Adrenal gland (tissue), 12 donors: ENCODE data around the gene NIN. TPM values are rescaled to one million over a fixed set of nuclear protein-coding genes. Genes with fewer than 3 reads are reported as not detected.

ENCODE experiments used
- DNase-seq, 7 donors: peaks; one replicate each; pipeline ENCODE4 v3.0.0-alpha.2; 2019 to 2020
- H3K27ac ChIP-seq, 5 donors: fragments of 200-600 bp; sonication (generic) in 4 of 5; 1 replicate in 3 of 5; 2 replicates in 2 of 5; pipeline versions ENCODE4 v1.5.1 to v1.8.0; 2016 to 2020; ENCODE audit warnings: mild to moderate bottlenecking in 1 of 5
- H3K27me3 ChIP-seq: fragments of 200-600 bp; 2 replicates; pipeline ENCODE4 v1.8.0; 2021
- H3K36me3 ChIP-seq, 2 donors: fragments of 200-600 bp; replicated peaks in 1 of 2; 1 replicate in 1 of 2; 2 replicates in 1 of 2; pipeline versions ENCODE4 v1.5.1 to v1.8.0; 2018 to 2022
- H3K4me1 ChIP-seq, 2 donors: fragments of 200-600 bp; replicated peaks in 1 of 2; 1 replicate in 1 of 2; 2 replicates in 1 of 2; pipeline versions ENCODE4 v1.5.1 to v1.8.0; 2018 to 2021
- H3K4me3 ChIP-seq, 4 donors: fragments of 200-600 bp; sonication (generic) in 3 of 4; one replicate each; pipeline ENCODE4 v1.5.1; 2016 to 2018
- H3K9me3 ChIP-seq, 3 donors: fragments of 200-600 bp; sonication (generic) in 1 of 3; replicated peaks in 1 of 3; 1 replicate in 2 of 3; 2 replicates in 1 of 3; pipeline versions ENCODE4 v1.5.1 to v1.8.0; 2016 to 2021
- CTCF ChIP-seq, 6 experiments: fragments of 450-650 bp in 4 of 6; fragments of 200-600 bp in 2 of 6; sonication (generic) in 1 of 6; IDR thresholded peaks; 1 replicate in 5 of 6; 2 replicates in 1 of 6; pipeline versions ENCODE4 v1.5.1 to v1.8.0; 2016 to 2021; ENCODE audit warnings: antibody characterized with exemption in 6 of 6, mild to moderate bottlenecking in 2 of 6, moderate library complexity in 1 of 6
- POLR2A ChIP-seq, 2 donors: fragments of 450-650 bp; IDR thresholded peaks; one replicate each; pipeline ENCODE4 v1.6.1; 2017; ENCODE audit warnings: antibody characterized with exemption in 2 of 2, mild to moderate bottlenecking in 2 of 2, moderate library complexity in 1 of 2
- WGBS, 4 donors: extraction: QIAGEN DNeasy Blood & Tissue Kit in 2 of 4; methylation state at CpG; one replicate each; pipeline versions ENCODE4 v1.1.5 to v1.1.7; 2013 to 2017; 5-methylcytosine and 5-hydroxymethylcytosine counted together
- intact Hi-C, 2 donors: fragments of 100-400 bp; cut with DNase I; formaldehyde crosslinking; loops; one replicate each; pipeline versions ENCODE4 v1.14.1 to v1.15.0; 2022 to 2023
- polyA plus RNA-seq, 3 donors: library from polyadenylated mRNA; stranded (reverse); fragments of 200-250 nt in 2 of 3; fragments of 350-450 nt in 1 of 3; fragmentation: Illumina TruSeq in 1 of 3; extraction: RNeasy Lipid Tissue Mini Kit (QIAGEN cat#74804) in 1 of 3; gene quantifications; one replicate each; pipeline ENCODE4 v1.2.3, GENCODE V29; 2013 to 2014
- total RNA-seq, 9 donors: library from RNA; depleted of rRNA in 4 of 9; stranded (reverse); fragments of >200 nt in 4 of 9; fragments of 120-200 nt in 1 of 9; fragmentation: NEBNext Ultra II Directional in 1 of 9; extraction: Animal tissue kit (Norgen Biotek cat#: 25700) in 1 of 9; gene quantifications; one replicate each; pipeline versions ENCODE4 v1.1.0 to v1.2.4, GENCODE V29; 2013 to 2023
- donor health status: healthy with polysubstance abuse.
- donor health status: Bipolar disorder and iron deficiency.
- donor health status: DM: yes; HTN: yes; CAD: no.
- donor health status: DM: no; HTN: no; CAD: no.
- donor health status: DM: no; HTN: no; CAD: no.
- donor health status: DM: yes; HTN: yes; CAD: no.

NIN gene
- total and polyA plus RNA-seq, 12 donors, result 3.0 to 66.1 (median 17.9) TPM

- no peak overlapping the region for H3K27ac ChIP-seq
These were observed 33.3 kb upstream of the NIN start for GRCh38 chr14:50864237-50864636.

GRCh38 chr14:50862036-50862570 is 31.1 kb upstream of the NIN start:
- Histone ChIP-seq H3K27ac (no peak overlapping the region), H3K9me3 (no peaks in the 10 kb centered on the region), H3K4me1 (peaks cover 0 to 6% of the 10 kb centered on the region in 2 donors), H3K4me3 (no peak overlapping the region), H3K36me3 (no peaks in the 10 kb centered on the region), H3K27me3 (no peaks in the 10 kb centered on the region)
- DNase-seq, result no peak
- WGBS, 4 donors, result 70 to 78% (median 76%) methylated on average over 4 of the region's 4 CpGs
- intact Hi-C loops, result loop anchor here (5.0 kb wide), 2 partner anchors 80 to 85 kb away; no protein-coding TSS in a partner anchor
- no peak for TF ChIP-seq POLR2A (IDR thresholded peaks at IDR 0.05)
- no peak for TF ChIP-seq CTCF (IDR thresholded peaks at IDR 0.05)

More at GRCh38 chr14:50864237-50864636, 33.3 kb upstream of the NIN start:
- no peak for DNase-seq
- H3K4me1 ChIP-seq, result peaks cover 0 to 5% of the 10 kb centered on the region in 2 donors
- no peaks in the 10 kb centered on the region for H3K36me3 ChIP-seq
- H3K27me3 ChIP-seq, result no peaks in the 10 kb centered on the region
- TF ChIP-seq POLR2A (IDR thresholded peaks at IDR 0.05), result no peak
- no peak overlapping the region for H3K4me3 ChIP-seq
- intact Hi-C loops, result loop anchor here (5.0 kb wide), 2 partner anchors 82 to 87 kb away; no protein-coding TSS in a partner anchor
- no peaks in the 10 kb centered on the region for H3K9me3 ChIP-seq

- Histone ChIP-seq H3K4me3 (peak overlapping the region in 3 of 4 donors; percentile 51 to 68 (median 66)), H3K27ac (peak overlapping the region in 3 of 5 donors; percentile 53 to 73 (median 67)), H3K9me3 (no peaks in the 10 kb centered on the region), H3K36me3 (no peaks in the 10 kb centered on the region), H3K4me1 (peaks cover 0 to 6% of the 10 kb centered on the region in 2 donors), H3K27me3 (no peaks in the 10 kb centered on the region)
- WGBS, 4 donors, result 1 to 3% (median 2%) methylated on average over 6 of the region's 6 CpGs
- intact Hi-C loops, result loop anchor here (5.0 kb wide), 2 partner anchors 78 to 83 kb away; no protein-coding TSS in a partner anchor
- TF ChIP-seq POLR2A (IDR thresholded peaks at IDR 0.05), result no peak
- peak; percentile 49 to 83 (median 62) for TF ChIP-seq CTCF (IDR thresholded peaks at IDR 0.05)
- DNase-seq, result peak; percentile 74 to 95 (median 84)
These were observed 29.6 kb upstream of the NIN start for GRCh38 chr14:50860478-50861086.

- Histone ChIP-seq H3K36me3 (no peaks in the 10 kb centered on the region), H3K27ac (peak overlapping the region in 3 of 5 donors; percentile 54 to 73 (median 67)), H3K4me1 (peaks cover 0 to 6% of the 10 kb centered on the region in 2 donors), H3K4me3 (peak overlapping the region in 3 of 4 donors; percentile 30 to 68 (median 51)), H3K9me3 (no peaks in the 10 kb centered on the region), H3K27me3 (no peaks in the 10 kb centered on the region)
- no peak for TF ChIP-seq POLR2A (IDR thresholded peaks at IDR 0.05)
- no peak for TF ChIP-seq CTCF (IDR thresholded peaks at IDR 0.05)
- WGBS, 4 donors, result 0 to 4% (median 0%) methylated on average over 1 of the region's 1 CpG
- intact Hi-C loops, result loop anchor here in 1 of 2 donors (10.0 kb wide), 1 partner anchor 254 kb away; no protein-coding TSS in a partner anchor
- DNase-seq, result peak in 1 of 7 donors; percentile 43
These were observed 28.3 kb upstream of the NIN start for GRCh38 chr14:50859296-50859624.
